ENCODE measurements around the gene HELLS.

GRCh38 chr10:94571081-94571480, 25.5 kb downstream of the HELLS start:
- no peak for TF ChIP-seq CTCF (IDR thresholded peaks at IDR 0.05)
- TF ChIP-seq POLR2AphosphoS5 (IDR thresholded peaks at IDR 0.05) = no peak
- no peak for TF ChIP-seq POLR2A (IDR thresholded peaks at IDR 0.05)

Measured in transverse colon (tissue), 4 donors.